HG03196 (cell line): ENCODE data around the gene DLX1.
"Not testable (repeated sequence)": the region's sequence is repeated elsewhere in the genome, so short reads cannot be mapped to it uniquely, and the experiment has no call there.

Experiments
- ATAC-seq: cut with Tn5 transposase; IDR thresholded peaks from one replicate; pipeline ENCODE4 v1.9.1; 2021; ENCODE audit not compliant: unreplicated experiment

The DLX1 gene

GRCh38 chr2:172085460-172086159, at the start of gene DLX1:
Gene DLX1, plus strand, starts transcription at chr2:172085507. Its CDS starts 171 bp downstream, at chr2:172085678.
- peak; percentile 15 for ATAC-seq

DNA sequence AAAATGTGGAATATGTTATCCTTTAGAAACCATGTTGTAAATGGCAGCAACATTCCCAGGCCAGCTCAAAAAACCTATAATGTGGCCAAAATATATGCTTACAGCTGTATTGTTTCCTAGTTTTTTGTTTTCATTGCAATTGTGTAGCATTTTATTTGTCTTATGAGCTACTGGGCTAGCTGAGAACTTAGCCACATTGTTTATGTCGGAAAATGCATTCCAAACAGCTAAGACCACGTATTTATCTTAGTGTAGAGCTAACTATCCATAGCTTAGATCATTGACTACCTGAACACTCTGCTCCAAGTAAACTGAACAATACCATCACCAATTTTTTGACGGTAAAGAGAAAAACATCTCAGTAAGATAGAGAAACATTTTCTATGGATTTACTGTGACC, 47.2 kb upstream of the DLX1 start:
- no peak for ATAC-seq

DNA sequence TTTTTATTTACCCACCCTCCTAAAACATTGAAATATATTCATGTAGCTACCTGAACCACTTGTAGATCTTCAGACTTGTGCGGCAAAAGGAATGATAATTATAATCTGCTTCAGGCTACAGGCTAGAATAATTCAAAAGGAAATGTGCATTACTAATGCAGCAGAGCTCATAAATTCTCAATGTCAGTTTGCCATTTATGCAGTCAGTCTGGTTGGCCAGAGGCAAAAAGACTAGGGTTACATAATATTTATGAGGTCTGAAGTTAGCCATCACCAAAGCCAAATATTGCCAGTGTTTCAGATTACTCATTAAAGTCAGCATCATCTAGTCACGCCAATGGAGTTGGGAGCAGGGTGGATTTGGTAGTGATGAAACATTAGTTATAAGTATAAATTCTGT, 46.7 kb upstream of the DLX1 start:
- ATAC-seq = no peak

DNA sequence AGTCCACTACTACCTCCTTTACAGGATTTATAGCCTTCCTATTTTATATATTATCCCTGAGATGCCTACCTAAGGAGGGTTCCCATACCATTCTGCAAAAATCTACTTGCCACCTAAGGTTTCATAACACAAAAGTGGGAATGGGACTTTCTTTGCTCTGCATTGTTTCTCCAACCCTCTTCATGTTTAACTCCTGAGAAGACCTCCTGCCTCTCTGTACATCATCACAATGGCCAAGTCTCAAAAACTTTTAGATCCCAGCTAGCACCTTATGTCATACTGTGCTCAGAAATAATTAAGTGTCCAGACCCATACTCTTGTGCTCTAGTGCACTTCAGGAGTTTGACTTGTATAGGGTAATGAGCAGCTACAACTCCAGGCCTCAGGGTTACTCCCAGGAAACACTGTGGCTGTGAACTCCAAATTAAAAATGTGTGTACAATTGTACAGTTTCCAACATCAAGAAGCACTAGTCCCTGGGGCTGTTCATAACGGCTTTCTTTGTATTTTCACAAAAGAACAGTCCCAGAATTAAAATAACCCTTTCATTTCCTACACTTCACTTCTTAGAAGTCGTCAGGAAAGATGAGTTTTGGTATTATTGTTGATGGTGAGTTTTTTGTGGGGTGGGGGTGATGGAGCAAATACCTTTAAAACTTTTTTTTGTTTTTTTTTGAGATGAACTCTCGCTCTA, 46.1 kb upstream of the DLX1 start:
- no peak for ATAC-seq

DNA sequence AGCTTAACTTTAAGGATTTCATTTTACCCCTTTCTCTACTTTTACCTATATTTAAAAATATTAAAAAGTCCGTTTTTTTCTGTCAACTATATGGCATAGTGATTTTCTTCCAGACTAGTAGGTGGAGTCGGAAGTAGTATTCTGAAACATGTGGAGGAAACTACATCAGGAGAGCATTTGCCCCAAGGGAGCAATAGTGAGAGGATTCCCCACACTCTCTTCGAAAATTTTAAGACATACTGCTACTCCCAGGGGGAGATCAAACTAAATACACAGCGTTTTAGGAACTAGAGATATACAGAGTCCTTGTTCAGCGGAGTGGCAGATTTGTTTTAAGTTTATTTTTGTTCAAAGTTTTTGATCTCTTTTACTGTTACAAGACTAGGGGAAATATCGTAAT, 45.0 kb upstream of the DLX1 start:
- no peak for ATAC-seq

- no peak for ATAC-seq
These were observed 39.1 kb upstream of the DLX1 start for GRCh38 chr2:172046080-172046678.

DNA sequence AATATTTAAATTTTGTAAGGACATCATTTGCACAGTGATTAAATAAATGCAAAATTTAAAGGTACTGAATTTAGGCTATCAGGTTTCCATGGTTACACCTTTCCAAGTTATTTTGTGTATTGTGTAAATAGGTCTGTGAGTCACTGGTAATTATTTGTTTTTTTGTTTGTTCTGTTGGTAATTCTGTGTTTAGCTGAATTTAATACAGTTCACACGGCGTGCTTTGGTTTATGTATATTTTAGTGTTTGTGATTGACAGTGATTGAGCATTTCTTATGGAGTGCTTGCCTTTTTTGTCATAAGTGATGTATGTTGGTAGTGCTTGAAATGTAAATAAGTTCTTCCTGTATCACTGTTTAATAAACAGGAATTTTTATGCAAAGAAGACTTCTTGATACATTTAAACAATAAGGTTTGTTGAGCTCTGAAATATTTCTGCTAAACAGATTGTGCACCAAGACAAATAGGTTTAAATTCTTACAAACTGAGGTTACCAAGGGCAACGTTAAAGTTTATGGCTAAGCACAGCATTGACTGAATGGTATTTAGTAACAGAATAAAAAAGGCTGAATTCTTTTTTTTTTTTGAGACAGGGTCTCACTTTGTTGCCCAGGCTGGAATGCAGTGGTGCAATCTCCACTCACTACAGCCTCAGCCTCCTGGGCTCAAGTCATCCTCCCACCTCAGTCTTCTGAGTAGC, 38.3 kb upstream of the DLX1 start:
- ATAC-seq = no peak

DNA sequence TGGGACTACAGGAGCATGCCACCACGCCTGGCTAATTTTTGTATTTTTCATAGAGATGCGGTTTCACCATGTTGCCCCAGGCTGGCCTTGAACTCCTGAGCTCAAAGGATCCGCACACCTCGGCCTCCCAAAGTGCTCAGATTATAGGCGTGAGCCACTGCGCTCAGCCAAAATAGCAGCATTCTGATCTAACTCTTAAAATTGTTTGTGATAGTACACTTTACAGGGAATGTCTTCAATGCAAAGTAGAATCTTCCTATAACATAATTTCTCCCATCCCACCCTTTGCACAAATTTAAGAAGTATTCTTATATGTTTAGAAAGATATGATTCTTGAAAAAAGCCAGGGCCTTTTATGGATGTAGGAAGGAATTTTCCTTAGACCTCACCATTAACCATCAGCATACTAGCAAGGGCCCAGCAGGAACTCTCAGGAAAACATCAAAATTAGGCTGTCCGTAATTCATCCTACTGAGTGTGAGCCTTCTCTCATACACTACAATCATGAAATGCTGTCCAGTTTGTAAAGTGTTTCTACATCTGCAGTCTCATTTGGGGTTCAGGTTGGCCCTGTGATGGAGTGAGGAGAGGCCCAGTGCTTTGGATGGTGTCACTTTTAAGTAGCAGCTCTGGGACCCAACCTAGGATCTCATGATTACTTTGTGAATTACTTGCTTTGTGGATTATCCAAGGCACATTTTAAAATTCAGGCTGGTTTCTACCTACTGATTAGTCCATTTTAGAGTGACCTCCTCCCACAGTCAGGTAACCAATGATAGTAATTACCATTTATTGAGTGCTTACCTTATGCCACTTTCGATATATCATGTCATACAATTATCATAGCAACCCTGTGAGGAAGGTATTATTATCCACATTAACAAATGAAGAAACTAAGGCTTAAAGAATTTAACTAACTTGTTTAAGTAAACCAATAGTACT, 37.5 kb upstream of the DLX1 start:
- no peak for ATAC-seq

- ATAC-seq = no peak
These were observed 36.5 kb upstream of the DLX1 start for GRCh38 chr2:172048508-172049503.

DNA sequence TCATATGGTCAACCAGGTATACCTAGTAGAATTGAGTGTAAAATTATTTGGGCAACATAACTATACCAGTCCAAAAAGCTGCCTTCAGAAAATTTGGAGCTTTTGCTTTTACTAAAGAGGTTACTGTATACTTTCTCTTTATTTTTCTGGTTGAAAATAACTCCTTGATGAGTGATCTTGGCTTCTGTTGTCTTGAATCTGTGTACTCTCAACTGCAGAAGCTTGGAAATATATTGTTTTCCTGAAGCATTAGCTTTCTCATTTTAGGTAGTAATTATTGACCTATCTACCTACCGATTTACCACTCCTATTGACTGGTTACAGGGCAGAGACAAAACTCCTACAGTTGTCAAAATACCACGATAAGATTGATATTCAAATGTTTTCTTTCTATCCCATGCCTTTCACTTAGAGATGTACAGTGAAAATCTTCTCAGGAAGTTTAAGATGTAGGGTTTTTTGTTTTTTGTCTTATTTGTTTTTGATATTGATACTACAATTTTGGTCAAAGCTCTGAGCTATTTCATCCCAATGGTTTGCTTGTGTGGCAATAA, 35.7 kb upstream of the DLX1 start:
- no peak for ATAC-seq

DNA sequence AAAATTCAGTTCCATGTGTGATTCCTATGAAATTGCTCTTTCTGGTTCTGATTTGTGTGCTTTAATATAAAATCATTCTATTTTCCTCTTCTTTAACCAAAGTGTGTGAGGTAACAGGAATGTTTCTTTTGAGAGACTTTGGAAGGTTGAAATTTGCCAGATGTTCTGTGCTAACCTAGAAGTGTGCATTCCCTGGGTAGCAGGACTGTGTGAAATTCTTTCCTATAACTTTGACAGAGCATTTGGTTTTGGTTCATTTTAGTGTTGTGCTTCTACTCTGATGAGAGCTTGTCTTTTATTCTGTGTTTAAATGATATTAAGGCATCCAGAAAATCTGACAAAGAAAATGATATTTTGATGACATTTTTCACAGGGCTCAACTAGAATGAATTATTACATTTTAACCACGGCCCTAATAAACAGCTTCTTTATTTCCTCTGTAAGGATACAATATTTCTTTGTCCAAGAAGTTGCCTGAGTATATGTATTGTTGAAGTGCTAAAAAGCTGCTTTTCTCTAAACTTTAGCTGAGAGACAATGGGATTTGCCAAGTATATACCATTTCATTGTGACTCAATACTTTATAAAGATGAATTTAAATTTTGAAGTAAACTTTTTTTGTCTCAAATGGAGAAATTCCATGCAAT, 34.7 kb upstream of the DLX1 start:
- ATAC-seq = no peak

DNA sequence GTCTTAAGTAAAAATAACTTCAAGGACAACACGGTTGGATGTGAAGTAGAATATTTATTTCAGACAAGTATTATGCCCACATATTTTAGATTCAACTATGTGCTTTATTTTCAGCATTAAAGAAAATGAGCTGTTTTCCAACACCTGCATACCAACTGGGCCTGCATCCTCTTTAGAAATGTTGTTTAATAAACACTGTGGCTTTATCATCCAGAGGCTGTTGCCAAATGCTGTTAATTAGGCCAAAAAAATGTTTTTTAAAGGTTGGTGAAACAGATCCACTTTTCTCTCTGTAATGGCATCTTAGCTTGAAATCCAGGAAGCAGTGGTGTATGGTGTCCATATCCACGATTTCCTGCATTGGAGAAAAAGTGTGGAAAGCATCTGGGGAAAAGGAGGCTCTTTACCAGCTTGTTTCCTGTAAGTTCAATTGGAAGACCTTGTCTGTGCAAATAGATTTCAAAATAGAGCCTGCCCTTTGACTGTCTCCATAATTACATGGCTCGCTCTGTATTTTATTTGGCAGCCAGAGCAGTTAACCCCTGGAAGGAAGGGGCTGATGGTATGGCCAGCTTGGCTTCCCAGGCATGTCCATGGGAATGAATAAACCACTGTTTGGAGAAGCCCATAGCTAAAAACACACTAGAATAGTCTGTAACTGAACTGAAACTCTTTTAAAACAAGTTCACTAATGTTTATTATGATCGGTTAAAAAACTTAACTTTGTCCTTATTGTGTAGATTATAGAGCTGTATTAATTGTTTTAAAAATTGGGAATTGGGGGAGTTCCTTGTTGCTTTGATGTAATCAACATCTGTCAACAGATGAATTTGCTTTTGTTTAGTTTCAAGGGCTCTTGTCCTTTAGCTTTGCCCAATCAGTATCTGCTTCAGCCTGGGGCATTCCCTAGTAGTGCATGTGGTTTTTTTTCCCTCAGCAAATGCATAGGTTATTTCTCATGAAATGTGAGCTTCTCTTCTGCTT, 33.0 kb upstream of the DLX1 start:
- ATAC-seq = no peak

DNA sequence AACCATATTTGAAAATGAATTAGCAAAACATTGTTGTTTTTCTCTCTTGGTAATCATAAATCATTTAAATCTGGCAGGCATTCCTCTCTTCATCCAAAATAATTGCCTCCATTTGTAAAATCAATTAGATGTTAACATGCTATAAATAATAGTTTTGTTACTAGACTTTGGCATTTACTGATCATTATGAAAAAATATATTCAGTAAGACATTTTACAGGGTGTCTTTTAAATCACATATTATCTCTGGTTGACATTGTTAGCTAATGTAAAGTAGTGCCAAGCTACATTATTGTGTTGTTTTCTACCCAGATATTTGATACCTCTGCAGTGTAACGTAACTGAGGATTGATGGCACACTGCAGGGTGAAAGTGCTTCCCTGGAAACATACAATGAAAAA, 31.8 kb upstream of the DLX1 start:
- ATAC-seq = no peak

- no peak for ATAC-seq
These were observed 29.0 kb upstream of the DLX1 start for GRCh38 chr2:172056293-172056692.

GRCh38 chr2:172058660-172059059, 26.6 kb upstream of the DLX1 start:
- no peak for ATAC-seq

DNA sequence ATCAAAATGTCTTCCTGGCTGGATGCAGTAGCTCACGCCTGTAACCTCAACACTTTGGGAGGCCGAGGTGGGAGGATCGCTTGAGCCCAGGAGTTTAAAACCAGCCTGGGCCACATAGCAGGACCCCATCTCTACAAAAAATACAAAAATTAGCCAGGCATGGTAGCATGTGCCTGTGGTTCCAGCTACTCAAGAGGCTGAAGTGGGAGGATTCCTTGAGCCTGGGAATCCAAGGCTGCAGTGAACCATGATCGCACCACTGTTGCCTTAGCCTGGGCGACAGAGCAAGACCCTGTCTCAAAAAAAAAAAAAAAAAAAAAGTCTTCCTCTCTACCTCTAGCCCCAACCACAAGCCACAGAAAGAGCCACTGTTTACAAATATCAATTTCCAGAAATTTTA, 25.2 kb upstream of the DLX1 start:
- ATAC-seq = not testable (repeated sequence)

GRCh38 chr2:172062402-172063004, 22.8 kb upstream of the DLX1 start:
- no peak for ATAC-seq
